Dermis microvascular lymphatic vessel endothelial cell (primary cell): ENCODE measurements around the gene TMEM79. TPM values are rescaled to one million over a fixed set of nuclear protein-coding genes. Genes with fewer than 3 reads are reported as not detected.
A peak's percentile ranks its signal among the peaks of the same experiment; 100 is the strongest.
"Not testable (repeated sequence)": the region's sequence is repeated elsewhere in the genome, so short reads cannot be mapped to it uniquely, and the experiment has no call there.

Experiments
- DNase-seq, 2 donors: peaks; one replicate each; pipeline versions ENCODE4 v3.0.0 to v3.0.0-alpha.2; 2010; ENCODE audit warnings: low read depth in 2 of 2
- total RNA-seq: library from RNA; depleted of rRNA; stranded (reverse); fragments of >200 nt; gene quantifications from 2 replicates; pipeline ENCODE4 v1.2.1, GENCODE V29; 2014

TMEM79 gene
- total RNA-seq, 1 donor from 2014 or later, result 0.90 TPM

DNA sequence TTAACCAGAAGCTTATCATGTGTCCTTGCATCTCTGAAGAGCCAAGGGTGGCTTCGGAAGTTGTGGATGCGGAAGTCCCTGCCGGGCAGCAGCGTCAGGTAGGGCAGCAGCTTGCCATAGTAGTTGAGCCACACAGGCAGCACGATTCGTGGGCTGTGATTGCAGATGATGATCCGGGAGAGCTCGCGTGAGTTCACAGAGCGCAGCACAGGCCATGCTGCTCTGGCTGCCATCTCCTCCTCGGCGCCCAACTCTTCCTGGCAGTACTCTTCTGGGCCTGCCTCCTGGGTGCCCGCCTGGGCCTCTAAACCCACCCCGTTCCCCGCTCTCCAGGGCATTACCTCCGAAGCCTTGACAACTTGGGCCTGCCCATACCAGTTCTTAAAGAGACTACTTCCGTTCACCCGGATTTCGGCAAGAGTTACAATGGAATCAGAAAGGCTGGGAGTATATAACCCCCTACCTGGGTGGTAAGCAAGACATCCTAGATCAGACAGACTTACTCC is 14.8 kb downstream of the TMEM79 start, which contains the start of gene VHLL:
Gene VHLL, minus strand, starts transcription at position 456 of the 506 bp plus-strand sequence. Its CDS starts 118 bp downstream, at position 338.
- no peak for DNase-seq

DNA sequence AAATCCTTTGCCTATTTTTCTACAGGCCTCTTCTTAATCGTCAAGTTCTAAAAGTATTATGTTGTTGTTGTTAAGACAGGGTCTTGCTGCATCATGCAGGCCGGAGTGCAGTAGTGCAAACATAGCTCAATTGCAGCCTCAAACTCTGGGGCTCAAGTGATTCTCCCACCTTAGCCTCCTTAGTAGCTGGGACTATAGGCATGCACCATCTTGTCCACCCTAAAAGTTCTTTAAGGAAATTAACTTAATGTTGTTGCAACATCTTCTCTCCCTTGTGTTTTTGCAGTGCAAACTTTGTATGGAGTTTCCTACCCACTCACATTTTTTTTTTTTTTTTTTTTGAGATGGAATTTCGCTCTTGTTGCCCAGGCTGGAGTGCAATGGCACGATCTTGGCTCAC is 19.1 kb downstream of the TMEM79 start:
- DNase-seq, result no peak

DNA sequence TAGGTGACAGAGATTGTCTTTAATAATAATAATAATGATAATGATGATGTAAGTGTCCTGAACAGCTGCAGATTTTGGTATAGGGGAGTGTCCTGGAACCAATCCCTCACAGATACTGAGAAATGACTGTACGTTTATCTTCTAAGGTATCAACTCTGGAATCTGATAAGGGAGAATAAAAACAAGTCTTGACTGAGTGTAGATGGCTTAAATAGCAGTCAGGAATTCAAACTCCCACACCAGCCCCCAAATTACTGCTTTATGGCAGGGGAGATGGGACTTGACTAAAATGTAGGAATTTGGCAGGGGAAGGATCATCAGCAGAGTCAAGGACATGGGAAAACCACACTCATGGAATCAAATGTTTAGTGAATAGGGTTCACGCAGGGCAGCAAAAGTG is 21.1 kb downstream of the TMEM79 start:
- no peak for DNase-seq

DNA sequence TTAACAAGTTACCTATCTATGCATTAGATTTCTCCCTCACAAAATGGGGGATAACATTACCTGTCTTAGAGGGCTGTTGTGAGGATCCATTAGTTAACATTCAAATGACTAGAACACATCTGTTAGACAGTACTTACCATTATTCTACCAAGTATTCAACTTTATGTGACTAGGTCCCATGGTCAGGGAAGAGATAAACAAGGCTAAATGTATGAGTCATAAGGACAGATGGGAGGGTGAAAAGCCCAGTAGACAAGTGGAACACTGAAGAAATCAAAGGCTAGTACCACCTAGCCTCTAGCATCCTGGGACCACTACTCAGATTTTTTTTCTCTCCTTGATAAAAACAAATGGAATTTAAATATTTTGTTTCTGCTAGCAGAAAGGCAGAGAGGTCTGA is 24.0 kb downstream of the TMEM79 start:
- DNase-seq, result peak in 1 of 2 donors; percentile 26

DNA sequence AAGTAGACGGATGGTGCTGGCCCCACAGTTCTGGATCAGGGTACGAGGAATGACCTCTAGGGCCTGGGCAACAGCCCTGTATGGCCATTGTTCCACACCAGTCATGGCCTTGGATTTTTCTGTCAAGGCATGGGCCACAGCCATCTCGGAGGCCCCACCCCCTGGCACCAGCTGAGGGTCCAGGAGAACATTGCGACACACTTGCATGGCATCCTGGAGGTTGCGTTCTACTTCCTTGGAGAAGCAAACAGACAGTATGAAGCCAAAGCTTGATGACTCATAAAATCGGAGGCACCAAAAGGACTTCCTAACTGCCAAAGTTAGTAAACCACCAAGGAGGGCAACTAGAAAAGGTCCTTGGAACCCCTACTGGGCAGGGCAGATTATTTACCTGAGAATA is 26.8 kb downstream of the TMEM79 start:
- no peak for DNase-seq

DNA sequence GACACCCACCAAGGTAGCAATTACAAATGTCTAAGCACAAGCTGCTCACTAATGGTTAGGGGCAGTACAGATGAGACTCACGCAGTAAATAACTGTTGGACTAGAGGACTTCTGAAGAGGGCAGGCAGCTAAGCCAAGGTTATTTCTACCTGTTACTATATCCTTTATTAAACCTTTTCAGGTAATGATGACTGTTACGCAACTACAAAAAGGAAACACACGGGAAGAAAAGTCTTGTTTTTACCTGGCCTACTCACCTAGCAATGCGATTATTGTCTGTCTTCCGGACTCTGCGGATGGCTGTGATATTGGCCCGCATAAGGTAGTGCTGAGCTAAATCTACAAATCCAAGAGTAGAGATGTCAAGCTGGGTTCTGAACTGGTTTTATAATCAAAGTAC is 32.8 kb downstream of the TMEM79 start:
- no peak for DNase-seq

DNA sequence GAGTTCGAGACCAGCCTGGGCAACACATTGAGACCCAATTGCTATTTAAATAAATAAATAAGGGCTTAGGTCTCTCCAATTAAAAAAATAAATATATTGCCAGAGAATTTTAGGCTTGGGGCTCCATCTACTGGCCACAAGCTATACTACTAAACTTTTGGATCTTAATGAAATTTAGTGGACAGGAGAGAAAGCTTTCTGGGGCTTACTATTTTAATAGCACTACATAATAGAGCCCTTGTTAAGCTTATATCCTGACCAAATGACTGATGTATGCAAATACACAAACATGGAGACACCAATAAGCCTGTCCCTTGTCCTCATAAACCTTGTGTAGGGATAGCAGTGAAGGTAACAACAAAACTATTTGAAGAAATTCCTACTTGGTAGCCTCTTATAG is 35.5 kb downstream of the TMEM79 start:
- peak in 1 of 2 donors; percentile 37 for DNase-seq

DNA sequence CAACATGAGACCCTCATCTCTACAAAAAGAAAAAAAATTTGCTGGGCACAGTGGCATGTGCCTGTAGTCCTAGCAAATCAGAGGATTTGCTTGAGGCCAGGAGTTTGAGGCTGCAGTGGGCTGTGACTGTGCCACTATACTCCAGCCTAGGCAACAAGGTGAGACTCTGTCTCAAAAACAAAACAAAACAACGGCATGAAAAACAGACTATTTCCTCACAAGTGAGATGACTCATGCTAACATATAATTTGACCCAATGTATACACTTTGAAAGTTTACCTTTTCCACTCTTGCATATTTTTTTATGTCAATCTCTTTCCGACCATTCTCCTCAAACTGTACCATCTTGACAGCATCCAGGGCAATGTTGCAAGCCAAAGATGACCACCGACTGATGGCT is 36.4 kb downstream of the TMEM79 start:
- peak in 1 of 2 donors; percentile 23 for DNase-seq

DNA sequence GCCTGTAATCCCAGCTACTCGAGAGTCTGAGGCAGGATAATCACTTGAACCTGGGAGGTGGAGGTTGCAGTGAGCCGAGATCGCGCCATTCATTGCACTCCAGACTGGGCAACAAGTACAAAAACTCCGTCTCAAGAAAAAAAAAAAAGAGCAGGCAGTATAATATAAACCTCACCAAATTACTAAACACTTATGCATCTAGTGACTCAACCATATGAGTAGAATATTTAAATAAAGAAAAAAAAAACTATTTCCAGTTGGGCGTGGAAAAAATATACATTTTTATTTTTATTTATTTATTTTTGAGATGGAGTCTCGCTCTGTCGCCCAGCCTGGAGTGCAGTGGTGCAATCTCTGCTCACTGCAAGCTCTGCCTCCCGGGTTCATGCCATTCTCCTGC is 39.1 kb downstream of the TMEM79 start:
- DNase-seq, result not testable (repeated sequence)

DNA sequence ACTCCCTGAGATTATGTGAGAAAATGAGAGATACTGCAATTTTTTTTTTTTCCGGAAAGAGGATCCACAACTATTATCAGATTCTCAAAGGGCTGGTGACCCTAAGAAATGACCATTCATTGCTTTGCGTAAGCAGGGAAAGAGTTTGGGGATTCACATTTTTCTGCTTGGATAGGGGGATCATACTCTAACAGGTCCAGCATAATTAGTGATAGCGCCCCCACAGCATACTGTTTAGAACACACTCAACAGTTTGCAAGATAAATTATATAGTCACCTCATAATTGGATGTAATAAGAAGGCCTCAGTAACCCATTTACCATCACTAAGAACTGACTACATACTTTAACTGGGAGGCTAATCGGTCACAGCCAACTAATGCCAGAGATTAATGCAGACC is 52.1 kb downstream of the TMEM79 start:
- DNase-seq, result peak in 1 of 2 donors; percentile 35

DNA sequence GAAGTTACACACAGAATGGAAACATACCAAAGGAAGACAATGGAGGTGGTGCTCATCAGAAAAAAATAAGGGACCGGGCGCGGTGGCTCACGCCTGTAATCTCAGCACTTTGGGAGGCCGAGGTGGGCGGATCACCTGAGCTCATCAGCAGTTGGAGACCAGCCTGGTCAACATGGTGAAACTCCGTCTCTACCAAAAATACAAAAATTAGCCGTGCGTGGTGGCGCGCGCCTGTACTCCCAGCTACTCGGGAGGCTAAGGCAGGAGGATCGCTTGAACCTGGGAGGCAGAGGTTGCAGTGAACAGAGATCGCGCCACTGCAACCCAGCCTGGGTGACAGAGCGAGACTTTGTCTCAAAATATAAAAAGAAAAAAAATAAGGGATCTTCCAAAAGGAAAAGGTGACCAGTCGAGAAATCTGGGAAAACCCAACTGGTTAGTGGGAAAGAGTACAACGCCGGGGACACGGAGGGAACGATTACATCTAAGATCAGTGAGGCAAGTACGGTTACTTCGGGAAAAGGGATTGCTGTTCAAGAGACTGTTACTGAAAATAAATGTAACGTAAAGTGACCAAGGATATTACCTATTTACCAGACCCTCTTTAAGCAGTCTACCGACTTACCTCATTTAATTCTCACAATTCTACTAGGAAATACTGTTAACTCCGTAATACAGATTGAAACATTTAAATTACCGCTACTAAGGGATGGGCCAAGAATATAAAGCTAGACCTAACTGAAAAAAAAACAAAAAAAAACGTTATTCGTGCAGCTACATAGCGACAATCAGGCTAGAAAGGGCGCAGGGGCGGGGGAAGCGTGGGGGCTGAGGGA is 53.1 kb downstream of the TMEM79 start:
- peak in 1 of 2 donors; percentile 25 for DNase-seq

DNA sequence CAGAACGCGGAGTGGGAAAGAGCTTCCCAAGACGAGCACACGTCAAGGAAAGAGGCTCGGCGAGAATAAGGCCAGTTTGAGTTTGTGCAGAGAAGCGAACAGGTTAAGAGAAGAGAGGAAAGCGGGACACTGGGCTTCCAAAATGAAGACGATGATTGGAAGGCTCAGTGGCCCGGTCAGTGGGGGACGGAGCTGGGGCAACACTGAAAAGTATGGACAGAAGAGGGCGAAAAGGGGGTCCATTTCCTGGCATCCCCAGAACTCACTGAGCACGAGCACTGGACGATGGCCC is 53.7 kb downstream of the TMEM79 start:
- DNase-seq, result no peak

DNA sequence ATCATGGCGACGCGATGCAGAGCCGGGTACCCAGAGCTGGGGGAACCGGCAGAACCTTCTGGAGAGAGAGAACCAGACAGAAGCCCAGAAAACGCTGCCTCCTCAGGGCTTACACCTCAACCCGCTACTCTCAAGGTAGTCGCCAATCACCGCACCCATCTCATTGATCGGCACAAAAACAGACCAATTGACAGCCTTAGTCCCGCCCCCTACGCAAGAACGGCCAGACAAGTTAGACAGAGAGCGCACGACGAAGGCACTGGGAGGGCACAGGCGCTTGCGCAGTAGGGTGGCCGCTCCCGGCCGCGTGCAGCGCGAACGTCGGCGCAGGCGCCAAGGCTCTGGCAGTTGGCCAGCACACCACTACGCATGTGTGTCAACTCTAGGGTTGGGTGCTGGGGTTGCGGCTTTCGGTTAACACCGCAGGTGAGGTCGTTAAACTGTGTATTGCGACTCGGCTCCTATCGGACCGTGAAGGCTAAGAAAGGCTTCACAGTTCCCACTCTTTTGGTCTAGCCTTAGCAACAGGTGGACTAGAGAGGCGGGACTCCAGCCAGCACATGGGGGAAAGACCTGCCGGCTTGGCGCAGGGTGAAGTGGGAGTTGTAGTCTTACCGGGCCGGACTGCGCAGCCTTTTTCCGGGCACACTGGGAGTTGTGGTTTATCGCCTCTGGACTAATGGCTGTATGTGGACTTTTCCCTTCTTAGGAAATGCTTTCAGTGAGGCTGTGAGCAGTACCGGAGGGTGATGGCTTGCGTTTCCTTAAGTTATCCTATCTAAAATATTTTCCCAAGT is 54.3 kb downstream of the TMEM79 start, which contains the start of the genes CCT3 and TSACC:
Gene CCT3, minus strand, starts transcription at position 113 of the 797 bp plus-strand sequence. Its CDS starts 108 bp downstream, at position 5.
Gene TSACC, plus strand, starts transcription at position 347 of the 797 bp plus-strand sequence. CDS start 1,232 bp downstream, outside the sequence.
- peak; percentile 100 for DNase-seq

Other genes with a start within 250 kb of the TMEM79 start
- gene UBQLN4, start 230.5 kb upstream of the TMEM79 start, total RNA-seq, result 13.1 and 14.3 TPM in 2 replicates
- 83.2 and 89.3 TPM in 2 replicates for gene LAMTOR2, start 229.5 kb upstream of the TMEM79 start, total RNA-seq
- not detected in 2 replicates for gene RAB25, start 223.2 kb upstream of the TMEM79 start, total RNA-seq
- 3.6 and 7.0 TPM in 2 replicates for gene MEX3A, start 201.9 kb upstream of the TMEM79 start, total RNA-seq
- 402 and 626 TPM in 2 replicates for gene LMNA, start 169.6 kb upstream of the TMEM79 start, total RNA-seq
- gene SEMA4A, start 130.7 kb upstream of the TMEM79 start, total RNA-seq, result 0.39 and 0.51 TPM in 2 replicates
- gene SLC25A44, start 90.2 kb upstream of the TMEM79 start, total RNA-seq, result 9.0 and 15.6 TPM in 2 replicates
- 52.0 and 70.2 TPM in 2 replicates for gene PMF1, start 71.3 kb upstream of the TMEM79 start, total RNA-seq
- 0.26 and 0.63 TPM in 2 replicates for gene BGLAP, start 42.1 kb upstream of the TMEM79 start, total RNA-seq
- gene PAQR6, start 36.3 kb upstream of the TMEM79 start, total RNA-seq, result 0.38 and 0.39 TPM in 2 replicates
- 36.6 and 58.9 TPM in 2 replicates for gene SMG5, start 1.5 kb upstream of the TMEM79 start, total RNA-seq
- gene GLMP, start 11.4 kb downstream of the TMEM79 start, total RNA-seq, result 52.4 and 80.7 TPM in 2 replicates
- 0.13 TPM in 2 replicates for gene VHLL, start 15.0 kb downstream of the TMEM79 start, total RNA-seq
- 495 and 559 TPM in 2 replicates for gene CCT3, start 54.0 kb downstream of the TMEM79 start, total RNA-seq
- gene TSACC, start 54.2 kb downstream of the TMEM79 start, total RNA-seq, result not detected in 2 replicates
- gene RHBG, start 84.9 kb downstream of the TMEM79 start, total RNA-seq, result not detected in 2 replicates
- gene MEF2D, start 216.4 kb downstream of the TMEM79 start, total RNA-seq, result 4.1 and 9.4 TPM in 2 replicates